GM13976 (cell line): ENCODE measurements around the gene SEH1L.

ENCODE experiments used
- DNase-seq: peaks from one replicate; pipeline ENCODE4 v3.0.0; 2012; ENCODE audit warnings: low spot score
- CTCF ChIP-seq: IDR thresholded peaks from 2 replicates; pipeline ENCODE4 v1.5.1; 2012; ENCODE audit warnings: borderline replicate concordance, mild to moderate bottlenecking; ENCODE audit not compliant: insufficient read depth; ENCODE audit errors: extremely low read depth, missing control alignments, control extremely low read depth
- in situ Hi-C: fragments of 300-500 bp; cut with MboI; formaldehyde crosslinking; loops from one replicate; pipeline ENCODE4 v1.12.0; 2022; ENCODE audit warnings: low sequenced_read_pairs, mixed read lengths, inconsistent platforms; ENCODE audit not compliant: unreplicated experiment

SEH1L gene

GRCh38 chr18:12928641-12929040 is 19.2 kb upstream of the SEH1L start:
- no peak for TF ChIP-seq CTCF
- in situ Hi-C loops = loop anchor here (25.0 kb wide), 1 partner anchor 541 kb away; the partner anchor contains the start of gene AFG3L2
- DNase-seq = no peak

- in situ Hi-C loops = loop anchor here (25.0 kb wide), 1 partner anchor 542 kb away; the partner anchor contains the start of gene AFG3L2
These were observed 18.2 kb upstream of the SEH1L start for GRCh38 chr18:12929477-12930083.

GRCh38 chr18:12930376-12930775 is 17.4 kb upstream of the SEH1L start:
- no peak for DNase-seq
- in situ Hi-C loops = loop anchor here (25.0 kb wide), 1 partner anchor 543 kb away; the partner anchor contains the start of gene AFG3L2
- no peak for TF ChIP-seq CTCF

More at GRCh38 chr18:12929477-12930083, 18.2 kb upstream of the SEH1L start:
- DNase-seq = no peak
- TF ChIP-seq CTCF = no peak

- no peak for DNase-seq
- in situ Hi-C loops = loop anchor here (25.0 kb wide), 1 partner anchor 544 kb away; the partner anchor contains the start of gene AFG3L2
- no peak for TF ChIP-seq CTCF
These were observed 16.9 kb upstream of the SEH1L start for GRCh38 chr18:12930908-12931307.

- DNase-seq = no peak
- no peak for TF ChIP-seq CTCF
- in situ Hi-C loops = loop anchor here (25.0 kb wide), 1 partner anchor 546 kb away; the partner anchor contains the start of gene AFG3L2
These were observed 14.5 kb upstream of the SEH1L start for GRCh38 chr18:12933327-12933726.

GRCh38 chr18:12934454-12935071 is 13.2 kb upstream of the SEH1L start:
- TF ChIP-seq CTCF = peak; percentile 88
- peak; percentile 75 for DNase-seq
- in situ Hi-C loops = loop anchor here (5.0 to 25.0 kb wide), 2 partner anchors 207 to 547 kb away; partner anchors contain the start of gene AFG3L2
